Progenitor cell of endocrine pancreas (in vitro differentiated cells): Measurements from ENCODE around the gene SLC9A9. TPM values are rescaled to one million over a fixed set of nuclear protein-coding genes. Genes with fewer than 3 reads are reported as not detected.

Source experiments
- DNase-seq: peaks from one replicate; pipeline ENCODE4 v3.0.0; 2021; ENCODE audit warnings: low spot score; ENCODE audit not compliant: unreplicated experiment
- H3K27ac Mint-ChIP-seq: 2 replicates; pipeline ENCODE4 v1.8.0; 2021; ENCODE audit warnings: mild to moderate bottlenecking, moderate library complexity, mixed read lengths
- H3K27me3 Mint-ChIP-seq: 2 replicates; pipeline ENCODE4 v1.8.0; 2021; ENCODE audit warnings: mixed read lengths
- H3K36me3 Mint-ChIP-seq: 2 replicates; pipeline ENCODE4 v1.8.0; 2022; ENCODE audit warnings: mixed read lengths; ENCODE audit not compliant: insufficient read depth
- H3K4me1 Mint-ChIP-seq: 2 replicates; pipeline ENCODE4 v1.8.0; 2021; ENCODE audit warnings: low read depth, mixed read lengths
- H3K4me3 Mint-ChIP-seq: 2 replicates; pipeline ENCODE4 v1.8.0; 2021; ENCODE audit warnings: low read depth, mild to moderate bottlenecking, moderate library complexity, mixed read lengths
- H3K9me3 Mint-ChIP-seq: 2 replicates; pipeline ENCODE4 v1.8.0; 2021; ENCODE audit warnings: low read depth, mixed read lengths
- total RNA-seq: library from RNA; stranded (reverse); gene quantifications from 2 replicates; pipeline ENCODE4 v1.2.1, GENCODE V29; 2021
- TF ChIP-seq, protein P1 (sequence below): fragments of 200-600 bp; sonication (generic); IDR thresholded peaks from one replicate; pipeline ENCODE4 v1.5.0; 2021; ENCODE audit warnings: antibody characterized with exemption, mild to moderate bottlenecking; ENCODE audit not compliant: unreplicated experiment

The SLC9A9 gene
- total RNA-seq, 1 donor from 2014 or later: 0.17 TPM

DNA sequence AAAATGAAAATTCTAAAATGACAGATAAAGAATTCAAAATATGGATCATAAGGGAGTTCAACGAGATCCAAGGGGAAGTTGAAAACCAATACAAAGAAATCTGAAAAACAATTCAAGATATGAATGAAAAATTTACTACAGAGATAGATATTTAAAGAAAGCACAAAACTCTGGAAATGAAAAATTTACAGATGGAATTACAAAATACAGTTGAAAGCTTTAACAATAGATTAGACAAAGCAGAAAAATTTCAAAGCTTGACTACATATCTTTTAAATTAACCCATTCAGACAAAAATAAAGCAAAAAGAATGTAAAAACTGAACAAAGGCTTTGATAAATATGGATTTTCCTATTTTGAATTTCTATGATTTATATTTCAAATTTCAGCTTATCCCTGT is 211.1 kb downstream of the SLC9A9 start:
- peaks cover 9% of the 10 kb centered on the region for H3K9me3 Mint-ChIP-seq
- peaks cover 11% of the 10 kb centered on the region for H3K4me1 Mint-ChIP-seq
- DNase-seq: no peak
- H3K27ac Mint-ChIP-seq: no peak overlapping the region
- TF ChIP-seq, protein P1, sequence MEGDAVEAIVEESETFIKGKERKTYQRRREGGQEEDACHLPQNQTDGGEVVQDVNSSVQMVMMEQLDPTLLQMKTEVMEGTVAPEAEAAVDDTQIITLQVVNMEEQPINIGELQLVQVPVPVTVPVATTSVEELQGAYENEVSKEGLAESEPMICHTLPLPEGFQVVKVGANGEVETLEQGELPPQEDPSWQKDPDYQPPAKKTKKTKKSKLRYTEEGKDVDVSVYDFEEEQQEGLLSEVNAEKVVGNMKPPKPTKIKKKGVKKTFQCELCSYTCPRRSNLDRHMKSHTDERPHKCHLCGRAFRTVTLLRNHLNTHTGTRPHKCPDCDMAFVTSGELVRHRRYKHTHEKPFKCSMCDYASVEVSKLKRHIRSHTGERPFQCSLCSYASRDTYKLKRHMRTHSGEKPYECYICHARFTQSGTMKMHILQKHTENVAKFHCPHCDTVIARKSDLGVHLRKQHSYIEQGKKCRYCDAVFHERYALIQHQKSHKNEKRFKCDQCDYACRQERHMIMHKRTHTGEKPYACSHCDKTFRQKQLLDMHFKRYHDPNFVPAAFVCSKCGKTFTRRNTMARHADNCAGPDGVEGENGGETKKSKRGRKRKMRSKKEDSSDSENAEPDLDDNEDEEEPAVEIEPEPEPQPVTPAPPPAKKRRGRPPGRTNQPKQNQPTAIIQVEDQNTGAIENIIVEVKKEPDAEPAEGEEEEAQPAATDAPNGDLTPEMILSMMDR: no peak
- no peaks in the 10 kb centered on the region for H3K36me3 Mint-ChIP-seq
- no peaks in the 10 kb centered on the region for H3K27me3 Mint-ChIP-seq
- no peak overlapping the region for H3K4me3 Mint-ChIP-seq

DNA sequence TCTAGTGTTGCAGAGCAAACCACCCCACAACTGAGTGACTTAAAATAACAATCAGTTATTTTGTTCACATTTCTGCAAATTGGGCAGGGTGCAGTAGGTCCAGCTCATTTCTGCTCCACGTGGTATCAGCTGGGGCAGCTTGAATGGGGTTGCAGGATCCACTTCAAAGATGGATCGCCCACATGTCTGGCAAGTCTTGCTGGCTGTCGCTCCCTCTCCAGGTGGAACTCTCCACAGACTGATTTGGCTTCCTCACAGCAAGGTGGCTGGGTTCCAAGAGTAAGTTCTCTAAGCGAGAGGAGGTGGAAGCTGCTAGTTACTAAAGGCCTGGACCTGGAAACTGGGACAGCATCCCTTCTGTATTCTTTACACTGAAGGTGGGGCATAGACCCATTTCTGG is 213.3 kb downstream of the SLC9A9 start:
- DNase-seq: no peak
- TF ChIP-seq, protein P1: no peak
- no peaks in the 10 kb centered on the region for H3K36me3 Mint-ChIP-seq
- H3K4me1 Mint-ChIP-seq: peaks cover 9% of the 10 kb centered on the region
- peaks cover 5% of the 10 kb centered on the region for H3K9me3 Mint-ChIP-seq
- H3K4me3 Mint-ChIP-seq: no peak overlapping the region
- H3K27me3 Mint-ChIP-seq: no peaks in the 10 kb centered on the region
- H3K27ac Mint-ChIP-seq: no peak overlapping the region

DNA sequence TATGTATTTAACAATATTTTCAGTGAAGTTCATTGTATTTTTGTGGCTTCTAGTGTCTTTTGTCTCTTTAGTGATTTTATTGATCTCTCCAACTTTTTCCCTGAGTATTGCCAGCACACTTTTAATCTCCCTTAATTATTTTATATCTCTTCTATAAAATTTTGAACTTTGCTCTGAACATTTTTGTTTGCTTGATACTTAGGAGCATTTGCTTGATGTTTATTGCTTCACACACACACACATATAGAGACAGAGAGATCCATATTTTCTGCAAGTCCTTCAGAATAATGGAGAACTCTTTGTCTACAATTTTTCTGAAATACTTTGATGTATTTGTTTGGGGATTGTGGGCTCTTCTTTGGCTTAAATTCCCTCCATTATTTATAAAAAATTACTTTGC is 213.8 kb downstream of the SLC9A9 start:
- Mint-ChIP-seq H3K4me1 (peaks cover 9% of the 10 kb centered on the region), H3K27me3 (no peaks in the 10 kb centered on the region), H3K36me3 (no peaks in the 10 kb centered on the region), H3K9me3 (peaks cover 5% of the 10 kb centered on the region), H3K27ac (no peak overlapping the region), H3K4me3 (no peak overlapping the region)
- TF ChIP-seq, protein P1: no peak
- no peak for DNase-seq

DNA sequence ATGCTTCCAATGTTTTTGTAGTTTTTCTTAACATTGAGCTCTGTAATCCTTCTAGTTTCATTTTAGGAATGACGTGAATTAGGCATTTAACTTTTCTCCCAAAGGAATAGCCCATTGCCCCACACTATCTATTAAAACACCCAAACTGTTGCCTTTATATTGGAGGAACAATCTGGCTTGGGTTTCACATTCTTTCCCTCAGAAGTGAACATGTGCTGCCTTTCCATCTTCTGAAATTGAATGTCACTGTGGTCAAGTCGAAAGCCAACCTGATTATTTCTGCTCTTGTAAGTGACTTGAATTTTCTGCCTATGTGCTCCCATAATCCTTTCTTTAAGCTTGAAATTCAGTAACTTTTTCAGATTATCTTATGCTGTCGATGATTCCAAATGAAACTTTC is 214.5 kb downstream of the SLC9A9 start:
- Mint-ChIP-seq H3K36me3 (no peaks in the 10 kb centered on the region), H3K9me3 (peaks cover 5% of the 10 kb centered on the region), H3K4me3 (no peak overlapping the region), H3K27ac (no peak overlapping the region), H3K4me1 (peaks cover 3% of the 10 kb centered on the region), H3K27me3 (no peaks in the 10 kb centered on the region)
- no peak for DNase-seq
- TF ChIP-seq, protein P1: no peak

DNA sequence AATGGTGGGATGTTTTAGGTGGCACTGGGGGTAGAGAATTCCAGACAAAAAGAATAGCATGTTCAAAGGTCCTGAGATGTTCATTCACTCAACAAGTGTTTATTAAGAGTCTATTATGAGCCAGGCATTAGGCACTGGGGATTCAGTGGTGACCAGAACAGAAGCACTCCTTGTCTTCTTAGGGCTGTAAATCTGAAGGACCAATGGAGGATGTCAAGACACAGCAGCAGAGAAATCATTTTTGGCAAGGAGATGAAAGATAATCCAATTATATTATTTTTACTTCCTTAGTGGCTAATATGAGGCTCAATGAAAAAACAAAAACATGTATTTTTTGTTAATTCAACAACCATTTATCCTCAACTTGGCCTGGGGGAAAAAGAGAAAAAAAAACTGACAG is 218.5 kb downstream of the SLC9A9 start:
- no peaks in the 10 kb centered on the region for H3K9me3 Mint-ChIP-seq
- no peak overlapping the region for H3K27ac Mint-ChIP-seq
- H3K4me1 Mint-ChIP-seq: no peaks in the 10 kb centered on the region
- no peaks in the 10 kb centered on the region for H3K27me3 Mint-ChIP-seq
- no peak overlapping the region for H3K4me3 Mint-ChIP-seq
- TF ChIP-seq, protein P1: no peak
- H3K36me3 Mint-ChIP-seq: no peaks in the 10 kb centered on the region
- DNase-seq: no peak
